Thymus (tissue), 11 donors: ENCODE data around the gene PISD. TPM values are rescaled to one million over a fixed set of nuclear protein-coding genes. Genes with fewer than 3 reads are reported as not detected.

ENCODE experiments used
- DNase-seq, 9 donors: peaks; one replicate each; pipeline ENCODE4 v3.0.0-alpha.2; 2013; ENCODE audit warnings: low spot score in 9 of 9, low read depth in 6 of 9, missing footprints in 1 of 9
- H3K27ac ChIP-seq, 2 donors: one replicate each; pipeline ENCODE4 v1.5.1; 2013; ENCODE audit warnings: control low read depth in 1 of 2, low read depth in 1 of 2, low read length in 1 of 2, mild to moderate bottlenecking in 1 of 2, moderate library complexity in 1 of 2
- H3K27me3 ChIP-seq, 2 donors: one replicate each; pipeline ENCODE4 v1.5.1; 2013; ENCODE audit warnings: low read length in 1 of 2; ENCODE audit not compliant: control insufficient read depth in 2 of 2, insufficient read depth in 1 of 2
- H3K36me3 ChIP-seq, 2 donors: one replicate each; pipeline ENCODE4 v1.5.1; 2013; ENCODE audit warnings: low read length in 1 of 2, mild to moderate bottlenecking in 1 of 2, moderate library complexity in 1 of 2; ENCODE audit not compliant: control insufficient read depth in 2 of 2, insufficient read depth in 2 of 2
- H3K4me1 ChIP-seq, 2 donors: one replicate each; pipeline ENCODE4 v1.5.1; 2013; ENCODE audit warnings: low read length in 2 of 2; ENCODE audit not compliant: control insufficient read depth in 2 of 2, insufficient read depth in 2 of 2
- H3K4me3 ChIP-seq, 2 donors: one replicate each; pipeline ENCODE4 v1.5.1; 2013; ENCODE audit warnings: low read length in 2 of 2, control low read depth in 1 of 2, mild to moderate bottlenecking in 1 of 2
- H3K9me3 ChIP-seq, 2 donors: one replicate each; pipeline ENCODE4 v1.5.1; 2013; ENCODE audit warnings: low read length in 1 of 2, mild to moderate bottlenecking in 1 of 2; ENCODE audit not compliant: control insufficient read depth in 2 of 2, insufficient read depth in 1 of 2
- WGBS: extraction: QIAGEN DNeasy Blood & Tissue Kit; methylation state at CpG from one replicate; pipeline ENCODE4 v1.1.7; 2013; 5-methylcytosine and 5-hydroxymethylcytosine counted together
- polyA plus RNA-seq: library from polyadenylated mRNA; stranded (reverse); fragments of 200-250 nt; gene quantifications from one replicate; pipeline ENCODE4 v1.2.3, GENCODE V29; 2013
- total RNA-seq: library from RNA; stranded (reverse); fragments of 120-200 nt; gene quantifications from one replicate; pipeline ENCODE4 v1.2.4, GENCODE V29; 2013
- donor health status: healthy.

PISD gene
- total and polyA plus RNA-seq, 2 donors, result 18.3 to 31.8 TPM

DNA sequence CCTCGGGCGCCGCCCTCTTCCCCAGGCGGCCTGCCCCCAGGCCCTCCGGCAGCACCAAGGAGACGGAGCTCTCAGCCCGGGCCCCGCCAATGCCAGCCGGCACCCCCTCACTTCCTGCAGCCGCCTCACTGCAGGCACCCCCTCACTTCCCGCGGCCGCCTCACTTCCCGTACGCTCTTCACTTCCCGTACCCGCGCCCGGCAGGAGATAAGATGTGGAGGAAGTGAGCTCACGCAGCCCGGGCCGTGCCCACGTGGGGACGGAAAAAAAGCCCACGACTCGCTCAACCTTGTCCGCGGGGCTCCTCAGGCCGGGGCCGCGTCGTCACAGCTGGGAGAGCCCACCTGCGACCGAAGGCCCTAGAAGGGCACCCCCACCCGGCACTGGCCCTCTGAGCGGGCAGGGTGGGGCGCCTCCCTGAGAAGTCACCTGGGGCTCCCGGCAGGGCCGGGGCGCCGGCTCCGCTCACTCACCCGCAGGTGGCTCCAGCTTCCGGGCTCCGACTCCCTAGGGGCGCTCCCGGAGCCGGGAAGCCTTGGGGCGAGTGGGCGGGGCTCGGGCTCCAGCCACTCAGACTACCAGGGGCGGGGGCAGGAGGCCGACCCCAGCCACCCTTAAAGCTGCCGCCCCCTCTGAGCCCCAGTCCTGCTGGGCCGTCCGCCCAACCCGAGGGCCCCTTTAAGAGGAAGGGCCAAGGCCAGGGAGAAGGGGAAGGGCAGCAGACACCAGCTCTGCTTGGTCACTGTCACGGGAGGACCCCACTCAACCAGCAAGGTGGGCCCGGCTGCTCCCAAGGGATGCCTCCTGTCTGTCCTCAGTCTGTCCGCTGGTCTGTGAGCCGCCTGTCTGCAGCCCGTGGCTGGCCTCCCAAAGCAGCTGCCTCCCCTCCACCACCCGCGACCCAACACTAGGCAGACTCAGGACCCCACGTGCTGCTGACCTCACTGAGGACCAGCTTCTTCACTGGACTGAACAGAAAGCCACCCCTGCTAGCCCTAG is 31.4 kb downstream of the PISD start:
- DNase-seq, result peak; percentile 55 to 92 (median 78)
- Histone ChIP-seq H3K4me1 (peaks cover 10 to 52% of the 10 kb centered on the region in 2 donors), H3K9me3 (no peaks in the 10 kb centered on the region), H3K27me3 (no peaks in the 10 kb centered on the region), H3K36me3 (peaks cover 0 to 5% of the 10 kb centered on the region in 2 donors), H3K27ac (peak overlapping the region; percentile 89 to 95), H3K4me3 (peak overlapping the region; percentile 63 to 67)
- 9% methylated on average over 65 of the region's 65 CpGs for WGBS

DNA sequence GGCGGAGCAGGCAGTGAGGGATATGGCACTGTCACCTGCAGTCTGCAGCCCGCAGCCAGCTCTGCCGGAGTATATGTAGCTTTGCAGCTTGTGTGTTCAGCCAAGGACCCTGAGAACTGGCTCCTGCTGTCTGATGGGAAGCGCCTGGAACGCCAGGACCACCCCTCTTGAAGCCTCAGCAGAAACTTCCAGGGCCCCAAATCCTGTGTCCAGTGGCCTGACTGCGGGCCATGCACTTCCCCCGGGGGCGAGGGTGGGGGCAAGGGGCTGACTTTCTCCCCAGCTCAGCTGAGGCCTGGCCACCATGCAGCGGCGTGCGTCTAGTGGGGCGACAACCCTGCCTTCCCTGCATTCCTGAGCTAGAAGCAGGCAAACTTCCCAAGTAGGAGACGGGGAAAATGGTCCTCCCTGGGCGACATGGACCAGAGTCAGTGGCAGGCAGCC is 32.3 kb downstream of the PISD start:
- Histone ChIP-seq H3K36me3 (peaks cover 2 to 8% of the 10 kb centered on the region in 2 donors), H3K9me3 (no peaks in the 10 kb centered on the region), H3K4me3 (peak overlapping the region; percentile 63 to 67), H3K27ac (peak overlapping the region; percentile 89 to 95), H3K27me3 (no peaks in the 10 kb centered on the region), H3K4me1 (peaks cover 10 to 52% of the 10 kb centered on the region in 2 donors)
- WGBS, result 60% methylated on average over 14 of the region's 14 CpGs
- DNase-seq, result no peak

DNA sequence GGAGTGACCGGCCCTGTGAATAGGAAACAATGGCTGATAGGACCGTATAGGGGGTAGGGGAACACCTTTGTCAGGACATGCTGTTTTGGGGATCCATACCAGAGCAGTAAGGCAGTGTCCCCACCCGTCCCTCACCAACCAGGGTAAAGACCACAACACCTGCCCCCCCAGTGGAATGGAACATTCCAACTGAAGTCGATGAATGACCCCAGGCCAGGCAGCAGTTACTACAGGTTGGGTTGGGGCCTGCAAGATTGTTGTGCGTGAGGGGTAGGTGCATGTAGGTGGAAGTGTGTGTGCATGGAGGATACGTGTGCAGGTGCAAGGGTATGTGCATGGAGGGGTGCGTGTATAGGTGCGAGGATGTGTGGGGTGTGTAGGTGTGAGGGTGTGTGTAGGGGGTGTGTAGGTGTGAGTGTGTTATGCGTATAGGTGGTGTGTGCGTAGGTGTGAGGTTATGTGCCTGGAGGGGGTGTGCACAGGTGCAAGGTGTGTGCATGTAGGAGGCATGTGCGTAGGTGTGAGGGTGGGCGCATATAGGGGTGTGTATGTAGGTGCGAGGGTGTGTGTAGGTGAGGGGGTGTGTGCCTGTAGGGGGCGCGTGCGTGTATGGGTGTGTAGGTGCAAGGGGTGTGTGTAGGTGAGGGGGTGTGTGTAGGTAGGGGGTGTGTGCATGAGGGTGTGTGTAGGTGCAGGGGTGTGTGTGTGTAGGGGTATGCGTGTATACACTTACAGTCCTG is 32.9 kb downstream of the PISD start:
- H3K27ac ChIP-seq, result peak overlapping the region; percentile 26 to 89
- H3K27me3 ChIP-seq, result no peaks in the 10 kb centered on the region
- peak overlapping the region; percentile 63 to 67 for H3K4me3 ChIP-seq
- H3K9me3 ChIP-seq, result no peaks in the 10 kb centered on the region
- H3K36me3 ChIP-seq, result peaks cover 2 to 8% of the 10 kb centered on the region in 2 donors
- 94% methylated on average over 17 of the region's 17 CpGs for WGBS
- H3K4me1 ChIP-seq, result peaks cover 10 to 53% of the 10 kb centered on the region in 2 donors
- no peak for DNase-seq

DNA sequence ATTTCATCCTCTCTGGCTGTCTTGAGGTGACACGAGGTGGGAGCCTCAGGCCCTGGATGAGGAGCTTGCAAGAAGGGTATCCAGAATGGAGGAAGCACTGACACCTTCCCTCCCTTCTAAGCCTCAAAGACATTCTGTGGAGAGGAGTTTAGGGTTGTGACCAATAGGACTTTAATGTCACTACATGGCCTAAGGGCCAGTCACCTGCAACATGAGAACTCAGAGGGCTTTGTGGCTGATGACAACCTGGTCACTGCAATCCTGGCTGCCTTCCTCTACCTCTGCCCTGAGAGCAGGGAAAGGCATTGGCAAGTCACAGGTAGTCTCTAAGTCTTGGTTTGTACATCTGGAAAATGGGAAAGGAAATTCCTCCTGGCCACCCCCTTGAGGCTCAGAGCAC is 33.7 kb downstream of the PISD start:
- 94% methylated on average over 1 of the region's 1 CpG for WGBS
- peaks cover 10 to 50% of the 10 kb centered on the region in 2 donors for H3K4me1 ChIP-seq
- H3K27ac ChIP-seq, result no peak overlapping the region

DNA sequence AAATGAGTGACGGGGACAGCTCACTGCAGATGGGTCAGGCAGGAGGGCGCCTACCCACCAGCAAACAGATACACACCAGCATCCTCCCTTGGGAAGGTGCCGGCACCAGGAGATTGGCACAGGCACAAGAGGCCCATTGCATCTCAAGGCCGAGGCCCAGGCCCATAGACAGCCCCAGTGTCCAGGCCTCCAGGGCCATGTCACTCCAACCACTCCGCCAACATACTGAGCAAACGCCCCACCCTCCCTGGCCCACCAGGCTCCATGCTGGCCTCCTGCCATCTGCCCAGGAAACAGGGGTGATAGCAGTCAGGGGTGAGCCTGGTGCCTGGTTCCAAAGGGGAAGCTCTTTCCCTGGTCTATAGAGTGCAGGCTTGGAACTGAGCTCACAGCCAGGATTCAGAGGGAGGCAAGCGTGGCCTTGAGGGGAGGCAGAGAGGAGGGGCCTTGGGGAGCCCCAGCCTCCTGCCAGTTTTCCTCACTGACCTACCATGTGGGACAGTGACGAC is 34.7 kb downstream of the PISD start:
- no peaks in the 10 kb centered on the region for H3K27me3 ChIP-seq
- H3K4me1 ChIP-seq, result peaks cover 10 to 50% of the 10 kb centered on the region in 2 donors
- no peak overlapping the region for H3K4me3 ChIP-seq
- H3K36me3 ChIP-seq, result peaks cover 6 to 8% of the 10 kb centered on the region in 2 donors
- no peaks in the 10 kb centered on the region for H3K9me3 ChIP-seq
- DNase-seq, result no peak
- H3K27ac ChIP-seq, result peak overlapping the region in 1 of 2 donors; percentile 43
- 95% methylated on average over 8 of the region's 8 CpGs for WGBS

More for the DNA sequence above, 33.7 kb downstream of the PISD start:
- no peak for DNase-seq
- peaks cover 4 to 8% of the 10 kb centered on the region in 2 donors for H3K36me3 ChIP-seq
- H3K9me3 ChIP-seq, result no peaks in the 10 kb centered on the region
- no peaks in the 10 kb centered on the region for H3K27me3 ChIP-seq
- no peak overlapping the region for H3K4me3 ChIP-seq

DNA sequence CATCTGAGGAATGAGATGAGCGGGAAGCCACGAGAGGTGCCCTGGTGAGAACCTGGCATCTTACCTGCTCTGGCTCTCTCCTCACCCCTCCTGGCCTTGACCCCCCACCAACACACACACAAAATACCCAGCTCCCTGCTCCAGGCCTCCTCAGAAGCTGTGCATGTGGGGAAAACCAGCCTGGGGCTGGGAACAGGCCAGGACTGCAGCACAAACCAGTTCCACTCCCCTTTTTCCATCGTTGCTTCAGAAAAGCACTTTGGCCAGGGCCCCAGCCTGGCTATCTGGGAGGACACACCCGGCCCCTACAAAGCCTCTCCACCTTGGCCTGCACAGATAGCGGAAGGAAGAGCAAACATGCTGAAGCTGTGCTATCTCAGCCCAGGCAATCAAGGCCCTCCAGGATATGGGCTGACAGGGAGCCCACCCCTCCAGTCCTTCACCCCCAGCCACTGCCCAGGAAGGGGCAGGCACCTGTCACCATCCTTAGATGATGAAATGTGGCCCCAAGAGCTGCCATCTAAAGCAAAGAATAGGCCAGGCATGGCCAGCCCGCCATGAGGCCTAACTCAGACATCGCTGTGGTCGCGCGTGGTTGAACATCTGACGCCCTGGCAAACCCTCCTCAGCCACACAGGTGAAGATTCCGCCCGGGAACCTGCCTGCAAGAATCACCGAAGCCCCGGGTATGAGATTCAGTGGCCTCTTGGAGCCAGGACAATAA is 35.4 kb downstream of the PISD start:
- 94% methylated on average over 15 of the region's 15 CpGs for WGBS
- H3K4me3 ChIP-seq, result no peak overlapping the region
- DNase-seq, result no peak

DNA sequence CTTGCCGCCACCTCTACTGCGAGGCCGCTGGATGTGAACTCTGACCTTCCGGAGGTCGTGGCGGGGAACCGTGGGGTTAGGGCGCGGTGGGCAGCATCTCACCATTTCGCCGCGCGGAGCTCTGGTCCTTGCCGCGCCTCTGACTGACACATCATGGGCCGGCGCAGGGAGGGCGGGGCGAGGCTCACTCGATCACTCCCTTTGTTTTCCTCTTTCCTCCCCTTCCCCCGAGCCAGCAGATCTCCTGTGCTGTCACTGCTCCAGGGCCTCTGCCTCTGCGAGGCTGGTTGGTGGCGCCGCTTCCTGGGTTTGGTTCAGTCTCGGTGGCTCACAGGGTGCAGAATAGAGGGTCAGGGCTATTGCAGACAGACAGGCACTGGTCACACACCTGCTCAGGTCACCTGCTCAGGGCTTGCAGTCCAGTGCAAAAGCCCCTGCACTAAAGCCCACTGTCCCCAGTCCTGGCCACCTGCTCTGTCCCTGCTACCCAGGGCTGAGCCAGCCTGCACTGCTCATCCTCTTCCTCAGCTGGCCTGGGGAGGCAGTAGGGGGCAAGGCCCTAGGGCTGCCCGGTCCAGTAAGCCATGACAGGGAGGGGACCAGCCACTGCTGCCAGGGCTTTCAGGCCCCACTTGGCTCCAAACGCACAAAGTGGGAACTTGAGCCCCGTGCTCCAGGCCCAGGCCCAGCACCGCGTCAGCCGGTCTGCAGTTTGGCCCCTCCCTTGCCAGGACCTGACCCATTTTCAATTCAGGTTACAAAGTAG is 36.2 kb downstream of the PISD start:
- peaks cover 10 to 42% of the 10 kb centered on the region in 2 donors for H3K4me1 ChIP-seq
- WGBS, result 91% methylated on average over 31 of the region's 31 CpGs
- DNase-seq, result no peak
- H3K4me3 ChIP-seq, result no peak overlapping the region
- no peaks in the 10 kb centered on the region for H3K27me3 ChIP-seq
- H3K36me3 ChIP-seq, result peaks cover 13 to 16% of the 10 kb centered on the region in 2 donors
- H3K9me3 ChIP-seq, result no peaks in the 10 kb centered on the region
- H3K27ac ChIP-seq, result peak overlapping the region in 1 of 2 donors; percentile 10

More for the DNA sequence above, 35.4 kb downstream of the PISD start:
- Histone ChIP-seq H3K27ac (peak overlapping the region; percentile 22 to 53), H3K36me3 (peaks cover 7 to 9% of the 10 kb centered on the region in 2 donors), H3K4me1 (peaks cover 10 to 50% of the 10 kb centered on the region in 2 donors), H3K27me3 (no peaks in the 10 kb centered on the region), H3K9me3 (no peaks in the 10 kb centered on the region)

DNA sequence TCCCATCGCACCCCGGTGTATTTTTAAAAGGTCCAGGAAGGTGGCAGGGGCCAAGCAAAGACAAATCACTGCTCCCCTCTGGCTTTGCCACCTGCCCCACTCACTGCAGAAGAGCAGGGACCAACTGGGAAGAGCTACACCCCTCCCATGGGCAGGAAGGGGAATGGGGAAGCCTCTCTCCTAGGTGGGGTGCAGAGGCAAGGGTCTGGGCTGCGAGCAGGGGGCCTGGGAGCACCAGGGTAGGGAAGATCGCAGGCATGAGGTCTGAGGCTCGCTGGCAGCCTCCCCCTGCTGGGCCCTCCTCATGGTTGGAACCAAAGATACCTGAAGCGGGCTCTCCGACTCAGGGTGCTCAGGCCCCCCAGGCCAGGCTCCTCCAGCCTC is 36.8 kb downstream of the PISD start:
- WGBS, result 97% methylated on average over 7 of the region's 7 CpGs
- Histone ChIP-seq H3K36me3 (peaks cover 19 to 22% of the 10 kb centered on the region in 2 donors), H3K4me1 (peaks cover 10 to 40% of the 10 kb centered on the region in 2 donors), H3K9me3 (no peaks in the 10 kb centered on the region), H3K27me3 (no peaks in the 10 kb centered on the region), H3K27ac (no peak overlapping the region), H3K4me3 (no peak overlapping the region)
- DNase-seq, result no peak
